Liver (tissue), 9 donors: Measurements from ENCODE around the gene YKT6. TPM values are rescaled to one million over a fixed set of nuclear protein-coding genes. Genes with fewer than 3 reads are reported as not detected.

Source experiments
- DNase-seq: peaks from one replicate; pipeline ENCODE4 v3.0.0-alpha.2; 2017; ENCODE audit warnings: low spot score
- H3K27ac ChIP-seq, 2 donors: one replicate each; pipeline ENCODE4 v1.7.0; 2013; ENCODE audit warnings: inconsistent platforms in 2 of 2, low read length in 2 of 2, control low read depth in 1 of 2, low read depth in 1 of 2, mild to moderate bottlenecking in 1 of 2
- H3K27me3 ChIP-seq, 4 donors: one replicate each; pipeline versions ENCODE4 v1.6.1 to v1.7.0; 2013; ENCODE audit warnings: low read length in 3 of 4, inconsistent platforms in 1 of 4, mild to moderate bottlenecking in 1 of 4, moderate library complexity in 1 of 4; ENCODE audit not compliant: control insufficient read depth in 4 of 4, insufficient read depth in 4 of 4
- H3K36me3 ChIP-seq, 4 donors: one replicate each; pipeline versions ENCODE4 v1.6.1 to v1.7.0; 2013; ENCODE audit warnings: low read length in 3 of 4, mild to moderate bottlenecking in 3 of 4, low read depth in 1 of 4, moderate library complexity in 1 of 4; ENCODE audit not compliant: control insufficient read depth in 4 of 4, insufficient read depth in 3 of 4
- H3K4me1 ChIP-seq, 4 donors: one replicate each; pipeline versions ENCODE4 v1.6.1 to v1.7.0; 2013; ENCODE audit warnings: low read length in 3 of 4, mild to moderate bottlenecking in 3 of 4, moderate library complexity in 1 of 4; ENCODE audit not compliant: control insufficient read depth in 4 of 4, insufficient read depth in 4 of 4
- H3K4me3 ChIP-seq, 3 donors: one replicate each; pipeline versions ENCODE4 v1.6.1 to v1.7.0; 2013; ENCODE audit warnings: low read length in 3 of 3, control low read depth in 1 of 3, low read depth in 1 of 3, mild to moderate bottlenecking in 1 of 3
- H3K9ac ChIP-seq, 2 donors: one replicate each; pipeline ENCODE4 v1.7.0; 2013; ENCODE audit warnings: low read length in 2 of 2, mild to moderate bottlenecking in 2 of 2, moderate library complexity in 2 of 2, control low read depth in 1 of 2, low read depth in 1 of 2
- H3K9me3 ChIP-seq, 4 donors: one replicate each; pipeline versions ENCODE4 v1.6.1 to v1.7.0; 2013; ENCODE audit warnings: low read length in 3 of 4; ENCODE audit not compliant: control insufficient read depth in 4 of 4
- EGR1 ChIP-seq, 2 donors: IDR thresholded peaks; 2 replicates each; pipeline ENCODE4 v1.6.1; 2016 to 2018; ENCODE audit warnings: antibody characterized with exemption in 2 of 2, low read depth in 2 of 2
- FOXA1 ChIP-seq: IDR thresholded peaks from 2 replicates; pipeline ENCODE4 v1.6.1; 2016; ENCODE audit warnings: antibody characterized with exemption
- FOXA2 ChIP-seq: IDR thresholded peaks from 2 replicates; pipeline ENCODE4 v1.6.1; 2016; ENCODE audit warnings: antibody characterized with exemption
- GABPA ChIP-seq, 2 donors: IDR thresholded peaks in 1 of 2; conservative IDR thresholded peaks in 1 of 2; 2 replicates each; pipeline ENCODE4 v1.6.1; 2016; ENCODE audit warnings: antibody characterized with exemption in 2 of 2, mild to moderate bottlenecking in 1 of 2, moderate library complexity in 1 of 2
- HNF4A ChIP-seq, 2 donors: conservative IDR thresholded peaks; 2 replicates each; pipeline ENCODE4 v1.6.1; 2016; ENCODE audit warnings: antibody characterized with exemption in 2 of 2, mild to moderate bottlenecking in 2 of 2
- HNF4G ChIP-seq: IDR thresholded peaks from 2 replicates; pipeline ENCODE4 v1.6.1; 2016; ENCODE audit warnings: antibody characterized with exemption
- NR2F2 ChIP-seq: IDR thresholded peaks from 2 replicates; pipeline ENCODE4 v1.6.1; 2016; ENCODE audit warnings: antibody characterized with exemption
- RAD21 ChIP-seq, 2 donors: IDR thresholded peaks; 2 replicates each; pipeline ENCODE4 v1.6.1; 2016; ENCODE audit warnings: antibody characterized with exemption in 2 of 2, mild to moderate bottlenecking in 2 of 2
- RXRA ChIP-seq, 2 donors: IDR thresholded peaks; 2 replicates each; pipeline ENCODE4 v1.6.1; 2017 to 2018; ENCODE audit warnings: antibody characterized with exemption in 2 of 2, mild to moderate bottlenecking in 1 of 2
- SP1 ChIP-seq: IDR thresholded peaks from 2 replicates; pipeline ENCODE4 v1.6.1; 2018; ENCODE audit warnings: antibody characterized with exemption, mild to moderate bottlenecking
- TAF1 ChIP-seq: conservative IDR thresholded peaks from 2 replicates; pipeline ENCODE4 v1.6.1; 2016; ENCODE audit warnings: antibody characterized with exemption, mild to moderate bottlenecking
- YY1 ChIP-seq: IDR thresholded peaks from 2 replicates; pipeline ENCODE4 v1.6.1; 2016; ENCODE audit warnings: antibody characterized with exemption, mild to moderate bottlenecking
- WGBS: extraction: QIAGEN DNeasy Blood & Tissue Kit; methylation state at CpG from one replicate; pipeline ENCODE4 v1.1.7; 2013; 5-methylcytosine and 5-hydroxymethylcytosine counted together
- polyA plus RNA-seq, 2 donors: library from polyadenylated mRNA; stranded (reverse) in 1 of 2; unstranded in 1 of 2; fragments of 200-250 nt in 1 of 2; fragments of >200 nt in 1 of 2; fragmentation: Nextera tagmentation in 1 of 2; extraction: Ambion mirVana in 1 of 2; gene quantifications; one replicate each; pipeline versions ENCODE4 v1.2.1 to v1.2.3, GENCODE V29; 2013 to 2015
- total RNA-seq, 2 donors: library from RNA; depleted of rRNA; stranded (reverse); fragments of >200 nt; gene quantifications; one replicate each; pipeline ENCODE4 v1.2.3, GENCODE V29; 2014
- TF ChIP-seq, protein P1 (sequence below): fragments of 150-350 bp; IDR thresholded peaks from 2 replicates; pipeline ENCODE4 v1.5.1; 2017; ENCODE audit warnings: improper control_type of control experiment, low read depth, low read length; ENCODE audit not compliant: missing input control
- TF ChIP-seq, protein P2 (sequence below): IDR thresholded peaks from 2 replicates; pipeline ENCODE4 v1.6.1; 2016; ENCODE audit warnings: antibody characterized with exemption
- TF ChIP-seq, protein P3 (sequence below): IDR thresholded peaks from 2 replicates; pipeline ENCODE4 v1.6.1; 2016; ENCODE audit warnings: antibody characterized with exemption, mild to moderate bottlenecking
- TF ChIP-seq, protein P4 (sequence below): IDR thresholded peaks from 2 replicates; pipeline ENCODE4 v1.6.1; 2016; ENCODE audit warnings: antibody characterized with exemption
- TF ChIP-seq, protein P5 (sequence below): IDR thresholded peaks from 2 replicates; pipeline ENCODE4 v1.6.1; 2016; ENCODE audit warnings: antibody characterized with exemption
- donor health status: healthy.
- donor health status: healthy.
- donor health status: healthy.
- donor health status: healthy.
- donor health status: healthy.

Gene YKT6
- total and polyA plus RNA-seq, 4 donors: 8.1 to 22.0 (median 21.0) TPM

DNA sequence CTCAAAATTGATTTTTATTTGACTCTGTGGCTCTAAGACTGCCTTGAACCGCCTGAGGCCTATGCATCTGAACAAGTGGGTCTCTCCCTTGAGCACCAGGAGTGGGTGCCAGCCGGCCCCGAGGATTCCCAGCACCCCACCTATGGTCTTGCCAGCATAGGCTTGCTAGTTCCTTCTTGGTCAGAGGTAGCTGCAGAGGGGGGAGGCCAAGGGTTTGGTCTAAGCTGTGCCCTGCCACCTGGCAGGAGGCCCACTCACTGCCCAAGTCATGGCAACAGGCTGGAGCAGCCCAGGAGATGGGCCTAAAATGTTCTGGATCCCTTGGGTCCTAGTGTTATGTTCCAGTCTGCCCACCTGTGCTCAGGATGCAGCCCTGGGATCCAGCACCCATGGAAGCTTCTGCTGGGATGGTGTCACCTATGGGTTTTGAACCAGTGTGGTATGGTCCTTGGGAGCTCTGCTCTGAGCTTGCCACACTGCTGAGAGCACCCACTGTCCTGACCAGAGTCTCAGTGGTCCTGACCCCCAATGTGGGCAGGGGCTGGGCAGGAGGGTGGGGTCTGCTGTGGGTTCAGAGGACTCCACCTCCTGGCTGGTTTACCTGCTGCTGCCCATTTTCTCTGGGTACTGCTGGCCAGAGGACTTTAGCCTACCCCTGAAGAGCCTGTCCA is 12.6 kb downstream of the YKT6 start:
- Histone ChIP-seq H3K9ac (no peak overlapping the region), H3K27ac (no peak overlapping the region), H3K4me3 (no peak overlapping the region), H3K9me3 (no peaks in the 10 kb centered on the region), H3K36me3 (peaks cover 13 to 48% (median 32%) of the 10 kb centered on the region in 4 donors), H3K4me1 (no peaks in the 10 kb centered on the region), H3K27me3 (no peaks in the 10 kb centered on the region)
- DNase-seq: no peak
- no peak for TF ChIP-seq YY1
- no peak for TF ChIP-seq RXRA (IDR thresholded peaks at IDR 0.05)
- TF ChIP-seq, protein P1, sequence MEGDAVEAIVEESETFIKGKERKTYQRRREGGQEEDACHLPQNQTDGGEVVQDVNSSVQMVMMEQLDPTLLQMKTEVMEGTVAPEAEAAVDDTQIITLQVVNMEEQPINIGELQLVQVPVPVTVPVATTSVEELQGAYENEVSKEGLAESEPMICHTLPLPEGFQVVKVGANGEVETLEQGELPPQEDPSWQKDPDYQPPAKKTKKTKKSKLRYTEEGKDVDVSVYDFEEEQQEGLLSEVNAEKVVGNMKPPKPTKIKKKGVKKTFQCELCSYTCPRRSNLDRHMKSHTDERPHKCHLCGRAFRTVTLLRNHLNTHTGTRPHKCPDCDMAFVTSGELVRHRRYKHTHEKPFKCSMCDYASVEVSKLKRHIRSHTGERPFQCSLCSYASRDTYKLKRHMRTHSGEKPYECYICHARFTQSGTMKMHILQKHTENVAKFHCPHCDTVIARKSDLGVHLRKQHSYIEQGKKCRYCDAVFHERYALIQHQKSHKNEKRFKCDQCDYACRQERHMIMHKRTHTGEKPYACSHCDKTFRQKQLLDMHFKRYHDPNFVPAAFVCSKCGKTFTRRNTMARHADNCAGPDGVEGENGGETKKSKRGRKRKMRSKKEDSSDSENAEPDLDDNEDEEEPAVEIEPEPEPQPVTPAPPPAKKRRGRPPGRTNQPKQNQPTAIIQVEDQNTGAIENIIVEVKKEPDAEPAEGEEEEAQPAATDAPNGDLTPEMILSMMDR: no peak
- TF ChIP-seq, protein P2, sequence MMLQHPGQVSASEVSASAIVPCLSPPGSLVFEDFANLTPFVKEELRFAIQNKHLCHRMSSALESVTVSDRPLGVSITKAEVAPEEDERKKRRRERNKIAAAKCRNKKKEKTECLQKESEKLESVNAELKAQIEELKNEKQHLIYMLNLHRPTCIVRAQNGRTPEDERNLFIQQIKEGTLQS: no peak
- TF ChIP-seq, protein P3, sequence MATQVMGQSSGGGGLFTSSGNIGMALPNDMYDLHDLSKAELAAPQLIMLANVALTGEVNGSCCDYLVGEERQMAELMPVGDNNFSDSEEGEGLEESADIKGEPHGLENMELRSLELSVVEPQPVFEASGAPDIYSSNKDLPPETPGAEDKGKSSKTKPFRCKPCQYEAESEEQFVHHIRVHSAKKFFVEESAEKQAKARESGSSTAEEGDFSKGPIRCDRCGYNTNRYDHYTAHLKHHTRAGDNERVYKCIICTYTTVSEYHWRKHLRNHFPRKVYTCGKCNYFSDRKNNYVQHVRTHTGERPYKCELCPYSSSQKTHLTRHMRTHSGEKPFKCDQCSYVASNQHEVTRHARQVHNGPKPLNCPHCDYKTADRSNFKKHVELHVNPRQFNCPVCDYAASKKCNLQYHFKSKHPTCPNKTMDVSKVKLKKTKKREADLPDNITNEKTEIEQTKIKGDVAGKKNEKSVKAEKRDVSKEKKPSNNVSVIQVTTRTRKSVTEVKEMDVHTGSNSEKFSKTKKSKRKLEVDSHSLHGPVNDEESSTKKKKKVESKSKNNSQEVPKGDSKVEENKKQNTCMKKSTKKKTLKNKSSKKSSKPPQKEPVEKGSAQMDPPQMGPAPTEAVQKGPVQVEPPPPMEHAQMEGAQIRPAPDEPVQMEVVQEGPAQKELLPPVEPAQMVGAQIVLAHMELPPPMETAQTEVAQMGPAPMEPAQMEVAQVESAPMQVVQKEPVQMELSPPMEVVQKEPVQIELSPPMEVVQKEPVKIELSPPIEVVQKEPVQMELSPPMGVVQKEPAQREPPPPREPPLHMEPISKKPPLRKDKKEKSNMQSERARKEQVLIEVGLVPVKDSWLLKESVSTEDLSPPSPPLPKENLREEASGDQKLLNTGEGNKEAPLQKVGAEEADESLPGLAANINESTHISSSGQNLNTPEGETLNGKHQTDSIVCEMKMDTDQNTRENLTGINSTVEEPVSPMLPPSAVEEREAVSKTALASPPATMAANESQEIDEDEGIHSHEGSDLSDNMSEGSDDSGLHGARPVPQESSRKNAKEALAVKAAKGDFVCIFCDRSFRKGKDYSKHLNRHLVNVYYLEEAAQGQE: no peak
- no peak for TF ChIP-seq TAF1
- no peak for TF ChIP-seq GABPA (IDR thresholded peaks at IDR 0.05 in 1 of 2, conservative IDR thresholded peaks at IDR 0.05 in 1 of 2)
- TF ChIP-seq NR2F2: no peak
- no peak for TF ChIP-seq FOXA1
- TF ChIP-seq HNF4A (conservative IDR thresholded peaks at IDR 0.05): no peak
- TF ChIP-seq, protein P4, sequence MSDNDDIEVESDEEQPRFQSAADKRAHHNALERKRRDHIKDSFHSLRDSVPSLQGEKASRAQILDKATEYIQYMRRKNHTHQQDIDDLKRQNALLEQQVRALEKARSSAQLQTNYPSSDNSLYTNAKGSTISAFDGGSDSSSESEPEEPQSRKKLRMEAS: no peak
- no peak for TF ChIP-seq HNF4G
- TF ChIP-seq EGR1 (IDR thresholded peaks at IDR 0.05; ENCODE audit: low read depth in 2 of 2): no peak
- 99% methylated on average over 3 of the region's 3 CpGs for WGBS

DNA sequence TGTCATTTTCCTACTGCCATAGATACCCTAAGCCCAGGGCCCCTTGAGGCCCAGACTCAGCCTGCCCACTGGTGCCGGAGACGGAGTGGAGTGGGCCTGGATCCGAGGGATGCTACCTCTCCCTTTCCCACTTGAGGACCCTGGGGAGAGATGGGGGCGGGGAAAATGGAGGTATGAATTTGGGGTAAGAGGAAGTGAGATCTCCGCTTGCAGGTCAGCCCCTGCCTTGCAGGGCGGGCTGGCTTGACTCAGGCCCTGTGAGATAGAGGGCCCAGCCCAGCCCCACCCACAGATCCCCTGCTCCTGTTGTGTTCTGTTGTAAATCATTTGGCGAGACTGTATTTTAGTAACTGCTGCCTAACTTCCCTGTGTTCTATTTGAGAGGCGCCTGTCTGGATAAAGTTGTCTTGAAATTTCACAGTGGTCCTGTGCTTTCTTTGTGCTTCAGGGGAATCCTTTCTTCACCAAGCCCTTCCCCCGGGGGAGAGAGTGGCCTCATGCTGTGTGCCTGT is 13.2 kb downstream of the YKT6 start:
- Histone ChIP-seq H3K4me1 (no peaks in the 10 kb centered on the region), H3K4me3 (no peak overlapping the region), H3K27ac (no peak overlapping the region), H3K36me3 (peaks cover 11 to 42% (median 27%) of the 10 kb centered on the region in 4 donors), H3K27me3 (no peaks in the 10 kb centered on the region), H3K9ac (no peak overlapping the region), H3K9me3 (no peaks in the 10 kb centered on the region)
- DNase-seq: no peak
- 88% methylated on average over 9 of the region's 9 CpGs for WGBS
- no peak for TF ChIP-seq FOXA1
- TF ChIP-seq, protein P4: no peak
- TF ChIP-seq HNF4A (conservative IDR thresholded peaks at IDR 0.05): no peak
- TF ChIP-seq, protein P1: no peak
- no peak for TF ChIP-seq SP1
- TF ChIP-seq NR2F2: no peak
- TF ChIP-seq GABPA (IDR thresholded peaks at IDR 0.05 in 1 of 2, conservative IDR thresholded peaks at IDR 0.05 in 1 of 2): no peak
- TF ChIP-seq FOXA2: no peak
- TF ChIP-seq HNF4G: no peak
- no peak for TF ChIP-seq RAD21 (IDR thresholded peaks at IDR 0.05)
- TF ChIP-seq, protein P5, sequence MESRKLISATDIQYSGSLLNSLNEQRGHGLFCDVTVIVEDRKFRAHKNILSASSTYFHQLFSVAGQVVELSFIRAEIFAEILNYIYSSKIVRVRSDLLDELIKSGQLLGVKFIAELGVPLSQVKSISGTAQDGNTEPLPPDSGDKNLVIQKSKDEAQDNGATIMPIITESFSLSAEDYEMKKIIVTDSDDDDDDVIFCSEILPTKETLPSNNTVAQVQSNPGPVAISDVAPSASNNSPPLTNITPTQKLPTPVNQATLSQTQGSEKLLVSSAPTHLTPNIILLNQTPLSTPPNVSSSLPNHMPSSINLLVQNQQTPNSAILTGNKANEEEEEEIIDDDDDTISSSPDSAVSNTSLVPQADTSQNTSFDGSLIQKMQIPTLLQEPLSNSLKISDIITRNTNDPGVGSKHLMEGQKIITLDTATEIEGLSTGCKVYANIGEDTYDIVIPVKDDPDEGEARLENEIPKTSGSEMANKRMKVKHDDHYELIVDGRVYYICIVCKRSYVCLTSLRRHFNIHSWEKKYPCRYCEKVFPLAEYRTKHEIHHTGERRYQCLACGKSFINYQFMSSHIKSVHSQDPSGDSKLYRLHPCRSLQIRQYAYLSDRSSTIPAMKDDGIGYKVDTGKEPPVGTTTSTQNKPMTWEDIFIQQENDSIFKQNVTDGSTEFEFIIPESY: no peak
- no peak for TF ChIP-seq RXRA (IDR thresholded peaks at IDR 0.05)
- TF ChIP-seq TAF1: no peak
- TF ChIP-seq EGR1 (IDR thresholded peaks at IDR 0.05; ENCODE audit: low read depth in 2 of 2): no peak
- TF ChIP-seq YY1: no peak
